Lower lobe of right lung (tissue), 2 donors: ENCODE results near the gene RPS2. TPM values are rescaled to one million over a fixed set of nuclear protein-coding genes. Genes with fewer than 3 reads are reported as not detected.

Experiments used
- ATAC-seq, 2 donors: fragments of 200-7000 bp; cut with Tn5 transposase; one replicate each; pipeline ENCODE4 v1.9.1; 2020 to 2022; ENCODE audit warnings: mild to moderate bottlenecking in 2 of 2, moderate library complexity in 2 of 2
- DNase-seq: peaks from one replicate; pipeline ENCODE4 v3.0.0-alpha.2; 2020
- H3K27ac ChIP-seq: fragments of 200-600 bp; one replicate; pipeline ENCODE4 v1.8.0; 2022
- H3K27me3 ChIP-seq: fragments of 200-600 bp; one replicate; pipeline ENCODE4 v1.8.0; 2022; ENCODE audit warnings: low read depth
- H3K36me3 ChIP-seq: fragments of 200-600 bp; one replicate; pipeline ENCODE4 v1.8.0; 2022; ENCODE audit warnings: mild to moderate bottlenecking
- H3K4me1 ChIP-seq: fragments of 200-600 bp; one replicate; pipeline ENCODE4 v1.8.0; 2022
- H3K4me3 ChIP-seq: fragments of 200-600 bp; one replicate; pipeline ENCODE4 v1.8.0; 2022; ENCODE audit warnings: mild to moderate bottlenecking
- H3K9me3 ChIP-seq: fragments of 200-600 bp; one replicate; pipeline ENCODE4 v1.8.0; 2022
- CTCF ChIP-seq: fragments of 200-600 bp; IDR thresholded peaks from one replicate; pipeline ENCODE4 v1.8.0; 2022; ENCODE audit warnings: antibody characterized with exemption, mild to moderate bottlenecking
- intact Hi-C: fragments of 100-400 bp; cut with DNase I; formaldehyde crosslinking; loops from one replicate; pipeline ENCODE4 v1.11.0; 2022
- total RNA-seq: library from RNA; stranded (reverse); fragmentation: NEBNext Ultra II Directional; extraction: Animal tissue kit (Norgen Biotek cat#: 25700); gene quantifications from one replicate; pipeline ENCODE4 v1.2.1, GENCODE V29; 2021
- donor health status: DM: no; HTN: yes; CAD: no; lungs with severe emphysema.

RPS2 gene
- total RNA-seq, 1 donor from 2014 or later: 1,721 TPM

GRCh38 chr16:2001456-2002355 lies 37.1 kb upstream of the RPS2 start:
- Histone ChIP-seq H3K27ac (no peak overlapping the region), H3K27me3 (no peaks in the 10 kb centered on the region), H3K4me1 (peaks cover 45% of the 10 kb centered on the region), H3K4me3 (no peak overlapping the region), H3K36me3 (peaks cover 69% of the 10 kb centered on the region), H3K9me3 (no peaks in the 10 kb centered on the region)
- DNase-seq: no peak
- no peak for TF ChIP-seq CTCF
- intact Hi-C loops: no loop called here
- no peak for ATAC-seq

- no peak for TF ChIP-seq CTCF
- Histone ChIP-seq H3K36me3 (peaks cover 73% of the 10 kb centered on the region), H3K27ac (no peak overlapping the region), H3K9me3 (no peaks in the 10 kb centered on the region), H3K4me3 (no peak overlapping the region), H3K27me3 (no peaks in the 10 kb centered on the region), H3K4me1 (peaks cover 42% of the 10 kb centered on the region)
- DNase-seq (no peak), ATAC-seq (no peak)
- intact Hi-C loops: no loop called here
Observed at GRCh38 chr16:2001035-2001434, 36.4 kb upstream of the RPS2 start.

GRCh38 chr16:1999866-2000514 lies 35.4 kb upstream of the RPS2 start:
- intact Hi-C loops: no loop called here
- Histone ChIP-seq H3K27ac (no peak overlapping the region), H3K36me3 (peaks cover 73% of the 10 kb centered on the region), H3K27me3 (no peaks in the 10 kb centered on the region), H3K4me1 (peaks cover 31% of the 10 kb centered on the region), H3K4me3 (no peak overlapping the region), H3K9me3 (no peaks in the 10 kb centered on the region)
- DNase-seq: no peak
- ATAC-seq: no peak
- TF ChIP-seq CTCF: no peak

- H3K36me3 ChIP-seq: peaks cover 73% of the 10 kb centered on the region
- no peak overlapping the region for H3K4me3 ChIP-seq
- H3K9me3 ChIP-seq: no peaks in the 10 kb centered on the region
- peaks cover 23% of the 10 kb centered on the region for H3K4me1 ChIP-seq
- no peak overlapping the region for H3K27ac ChIP-seq
- H3K27me3 ChIP-seq: no peaks in the 10 kb centered on the region
- intact Hi-C loops: no loop called here
- ATAC-seq (no peak), DNase-seq (peak; percentile 43)
- TF ChIP-seq CTCF: no peak
Observed at GRCh38 chr16:1998852-1999801, 34.5 kb upstream of the RPS2 start.

GRCh38 chr16:1998360-1998835 lies 33.8 kb upstream of the RPS2 start:
- no peak for TF ChIP-seq CTCF
- Histone ChIP-seq H3K4me1 (peaks cover 15% of the 10 kb centered on the region), H3K27ac (peak overlapping the region; percentile 49), H3K9me3 (no peaks in the 10 kb centered on the region), H3K4me3 (no peak overlapping the region), H3K36me3 (peaks cover 71% of the 10 kb centered on the region), H3K27me3 (no peaks in the 10 kb centered on the region)
- no peak for ATAC-seq
- intact Hi-C loops: no loop called here
- DNase-seq: peak; percentile 41
